NCI-H128 (cell line): ENCODE measurements around the gene NOM1.
A peak's percentile ranks its signal among the peaks of the same experiment; 100 is the strongest.

Source experiments
- DNase-seq: peaks from one replicate; lab custom pipeline; 2025; ENCODE audit not compliant: unreplicated experiment; lab: John Stamatoyannopoulos, UW

Gene NOM1

DNA sequence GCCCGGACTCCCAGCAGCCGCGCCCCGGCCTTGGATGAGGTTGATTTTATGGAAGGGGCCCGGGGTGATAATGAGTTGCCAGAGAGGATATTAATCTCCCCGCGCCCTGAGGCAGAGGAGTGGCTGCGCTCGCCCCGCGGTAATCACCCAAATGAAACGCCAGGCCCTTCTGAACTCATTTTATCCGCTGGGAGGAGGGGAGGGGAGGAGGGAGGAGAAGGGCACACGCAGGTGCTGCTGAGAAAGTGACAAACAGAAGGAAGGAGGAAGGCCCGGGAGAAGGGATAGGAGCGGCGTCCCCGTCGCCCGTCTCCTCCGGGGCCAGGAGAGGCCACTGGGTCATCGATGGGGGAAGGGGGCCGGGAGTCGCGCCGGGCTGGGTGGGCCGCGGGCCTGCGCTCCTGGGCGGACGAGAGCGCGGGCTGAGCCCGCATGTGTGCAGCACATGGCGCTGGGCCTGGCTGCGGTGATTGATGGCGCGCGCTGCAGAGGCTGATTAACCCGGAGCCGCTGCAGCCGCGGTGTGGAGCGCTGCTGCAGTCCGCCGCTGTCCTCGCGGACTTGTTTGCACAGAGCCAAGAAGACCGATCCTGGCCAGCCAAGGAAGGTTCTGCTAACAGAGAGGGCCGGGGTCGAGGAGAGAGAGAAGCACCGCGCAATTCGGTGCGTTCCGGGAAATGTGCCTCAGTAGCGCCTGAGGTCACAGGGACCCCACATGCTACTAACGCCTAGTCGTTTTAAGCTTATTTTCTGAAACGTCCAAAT is 54.4 kb downstream of the NOM1 start:
- no peak for DNase-seq

- DNase-seq = no peak
Measured at GRCh38 chr7:157004521-157005455, 55.3 kb downstream of the NOM1 start.

- no peak for DNase-seq
Measured at GRCh38 chr7:157005456-157006204, 56.1 kb downstream of the NOM1 start.

DNA sequence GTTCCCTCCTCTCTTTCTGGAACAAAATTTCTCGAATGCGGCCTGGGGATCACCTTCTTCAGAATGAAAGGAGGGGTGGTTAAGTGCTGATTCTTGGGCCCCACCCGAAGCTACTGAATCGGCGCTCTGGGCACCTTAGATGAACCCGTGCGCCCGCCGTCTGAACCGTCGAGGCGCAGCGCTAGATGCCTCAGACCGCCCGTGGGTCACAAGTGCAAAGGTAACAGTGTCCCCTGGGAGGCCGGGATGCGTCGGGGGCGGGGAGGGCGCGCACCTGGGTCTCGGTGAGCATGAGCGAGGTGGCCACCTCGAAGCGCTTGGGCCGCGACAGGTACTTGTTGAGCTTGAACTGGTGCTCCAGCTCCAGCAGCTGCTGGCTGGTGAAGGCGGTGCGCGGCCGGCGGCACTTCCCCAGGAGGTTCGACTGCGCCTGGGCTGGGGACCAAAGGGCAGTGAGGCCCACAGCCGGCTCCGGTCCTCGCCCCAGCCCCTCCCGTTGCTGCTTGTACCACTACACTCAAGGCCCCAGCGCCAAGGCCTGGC is 56.8 kb downstream of the NOM1 start:
- no peak for DNase-seq

GRCh38 chr7:157006829-157007469 is 57.4 kb downstream of the NOM1 start:
- DNase-seq = no peak

- DNase-seq = no peak
Measured at GRCh38 chr7:157007470-157008066, 58.1 kb downstream of the NOM1 start.

DNA sequence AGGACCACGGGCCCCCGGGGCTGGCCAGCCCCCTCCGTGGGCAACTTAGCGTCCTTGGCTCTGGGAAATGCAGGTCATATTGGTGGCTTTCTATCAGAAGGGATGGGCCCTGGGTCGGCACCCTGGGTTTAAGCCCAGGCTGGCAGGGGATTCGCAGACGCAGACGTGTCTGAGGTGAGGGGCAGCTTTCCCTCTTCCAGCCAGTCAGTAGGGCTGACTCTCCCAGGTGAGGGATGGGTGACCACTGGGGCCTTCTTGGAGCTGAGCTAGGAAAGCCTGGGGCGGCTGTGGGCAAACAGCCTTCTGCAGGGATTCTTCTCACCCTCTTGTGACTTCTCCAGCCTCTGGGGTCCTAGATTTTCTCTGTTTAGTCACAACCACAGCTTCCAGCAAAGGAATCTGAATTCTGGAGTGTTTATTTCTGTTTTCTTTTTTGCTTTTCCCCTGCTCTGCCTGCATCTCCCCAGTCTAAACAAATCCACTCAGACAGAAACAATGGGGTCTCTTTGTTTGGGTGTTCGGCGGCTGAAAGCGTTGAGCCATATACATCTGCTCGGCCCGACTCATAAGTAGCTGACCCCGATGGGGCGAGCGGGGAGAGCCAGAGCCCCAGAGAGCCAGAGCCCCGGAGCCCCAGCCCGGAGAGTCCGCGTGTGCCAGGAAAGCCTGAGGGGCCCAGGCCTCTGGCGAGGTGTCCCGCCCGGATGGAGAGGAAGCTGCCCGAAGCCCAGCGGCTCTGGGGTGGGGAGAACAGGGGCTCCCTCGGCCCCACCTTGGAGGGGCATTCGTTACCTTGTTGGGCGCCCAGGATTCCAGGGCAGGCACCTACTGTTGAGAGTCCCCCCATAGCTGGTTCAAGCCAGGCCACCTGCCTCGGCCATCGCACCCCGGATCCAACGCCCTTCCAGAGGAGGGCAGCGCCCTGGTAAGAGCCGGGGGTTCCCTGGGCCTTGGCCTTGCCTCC is 59.0 kb downstream of the NOM1 start:
- no peak for DNase-seq

DNA sequence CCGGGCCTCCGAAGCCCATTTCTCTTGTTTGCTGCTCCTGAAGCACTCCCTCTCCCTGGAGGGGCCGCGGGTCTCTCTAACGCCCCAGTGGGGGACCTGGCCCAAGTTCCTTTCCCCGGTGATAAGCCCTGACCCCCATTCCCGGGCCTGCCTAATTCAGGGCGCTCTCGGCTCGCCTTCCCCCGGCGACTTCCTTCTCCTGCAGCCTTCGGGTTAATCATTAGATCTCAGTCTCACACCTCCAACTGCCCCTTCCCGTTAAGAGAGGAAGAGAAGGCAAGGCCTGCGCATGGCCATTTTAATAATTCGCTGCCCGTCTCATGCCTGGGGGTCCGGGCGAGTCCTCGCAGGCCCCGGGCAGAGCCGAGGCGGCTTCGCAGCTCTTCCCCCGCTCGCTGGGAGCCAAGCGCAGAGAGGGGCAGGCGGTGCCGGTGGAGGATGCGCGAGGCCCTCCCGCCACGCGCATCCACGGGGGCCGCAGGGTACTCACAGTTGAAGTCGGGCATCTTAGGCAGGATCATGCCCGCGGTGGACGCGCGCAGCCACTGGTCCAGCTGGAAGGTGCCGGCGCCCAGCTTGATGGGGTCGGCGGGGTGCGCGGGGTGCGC is 59.8 kb downstream of the NOM1 start:
- DNase-seq = no peak

DNA sequence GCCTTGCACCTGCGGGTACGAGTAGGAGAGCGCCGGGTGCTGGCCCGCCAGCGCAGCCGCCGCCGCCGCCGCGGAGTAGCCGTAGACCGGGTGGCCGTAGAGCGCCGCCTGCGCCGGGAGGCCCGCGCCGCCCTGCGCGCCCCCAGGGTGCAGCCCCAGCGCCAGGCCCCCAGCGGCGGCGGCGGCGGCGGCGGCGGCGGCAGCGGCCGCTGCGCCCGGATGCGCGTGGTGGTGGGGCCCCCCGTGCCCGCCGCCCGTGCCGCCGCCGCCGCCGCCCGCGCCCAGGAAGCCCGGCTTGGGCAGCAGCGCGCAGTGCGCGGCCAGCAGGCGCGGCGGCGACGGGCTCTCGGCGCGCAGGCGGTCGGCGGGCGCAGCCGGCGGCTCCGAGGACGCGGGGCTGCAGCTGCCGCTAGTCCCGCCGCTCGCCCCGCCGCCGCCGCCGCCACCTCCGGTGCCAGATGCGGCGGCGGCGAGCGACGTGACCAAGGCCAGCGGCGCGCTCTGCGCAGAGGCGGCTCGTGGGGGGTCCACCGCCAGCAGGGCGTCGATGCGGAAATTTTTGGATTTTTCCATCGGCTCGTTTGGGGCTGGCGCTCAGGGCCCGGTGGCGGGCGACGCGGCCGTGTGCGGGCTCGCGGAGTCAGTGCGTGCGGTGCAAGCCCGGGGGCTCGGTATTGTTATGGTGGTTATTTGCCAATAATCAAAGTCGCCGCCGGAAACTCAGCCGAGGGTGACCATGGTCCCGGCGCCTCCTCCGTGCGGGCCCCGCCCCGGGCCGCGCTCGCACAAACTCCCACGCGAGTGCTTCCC is 60.5 kb downstream of the NOM1 start:
- no peak for DNase-seq

GRCh38 chr7:157010588-157011332 is 61.2 kb downstream of the NOM1 start, which contains the start of gene MNX1:
Gene MNX1, minus strand, starts transcription at chr7:157010663. Its CDS starts 313 bp downstream, at chr7:157010350.
- peak; percentile 79 for DNase-seq

- no peak for DNase-seq
Measured at GRCh38 chr7:157011333-157012112, 62.0 kb downstream of the NOM1 start.

DNA sequence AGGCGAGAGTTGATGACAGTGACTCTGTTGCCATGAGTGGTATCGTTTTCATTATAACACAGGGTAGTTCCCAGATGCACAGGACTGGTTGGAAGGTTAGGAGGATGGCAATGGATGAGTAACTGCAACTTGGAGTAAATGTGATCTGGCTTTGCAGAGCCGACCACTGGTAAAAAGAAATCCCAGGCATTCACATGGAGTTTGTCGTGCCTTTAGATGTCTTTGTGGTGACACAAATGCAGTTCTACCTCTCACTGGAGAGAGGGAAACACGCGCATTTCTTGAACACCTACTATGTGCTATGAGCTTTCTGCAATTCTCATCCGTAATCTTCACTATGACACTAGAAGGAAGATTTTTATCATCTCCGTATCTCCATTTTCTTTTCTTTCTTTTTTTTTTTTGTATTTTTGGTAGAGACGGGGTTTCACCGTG is 62.6 kb downstream of the NOM1 start:
- DNase-seq = no peak

DNA sequence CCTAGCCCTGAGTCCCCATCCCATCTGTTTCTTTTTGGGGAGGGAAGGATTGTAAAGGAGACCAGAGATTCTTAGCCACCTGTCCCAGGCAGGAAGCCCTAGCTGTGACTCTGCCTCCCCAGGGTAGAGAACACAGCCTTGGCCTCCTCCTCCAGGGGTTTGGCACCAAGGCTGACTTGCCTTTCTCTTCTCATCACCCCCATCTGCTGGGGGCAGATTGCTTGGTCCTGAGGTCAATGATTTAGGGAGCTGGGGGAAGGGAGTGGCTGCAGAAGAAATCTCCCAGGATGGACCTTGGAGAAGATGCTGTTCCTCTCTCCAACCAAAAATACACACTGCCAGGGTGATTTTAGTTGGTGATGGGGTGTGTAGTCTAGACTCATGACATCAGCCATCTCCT is 63.6 kb downstream of the NOM1 start:
- DNase-seq = no peak

- no peak for DNase-seq
Measured at GRCh38 chr7:157013602-157014549, 64.4 kb downstream of the NOM1 start.
